H9 (cell line): Measurements from ENCODE around the gene ANXA10. TPM values are rescaled to one million over a fixed set of nuclear protein-coding genes. Genes with fewer than 3 reads are reported as not detected.

Source experiments
- DNase-seq: peaks from one replicate; pipeline ENCODE4 v3.0.0-alpha.2; 2017
- H2AFZ ChIP-seq: one replicate; pipeline ENCODE4 v1.6.1; 2013; ENCODE audit warnings: mild to moderate bottlenecking, low read length, control low read depth, moderate library complexity
- H2AK5ac ChIP-seq: 2 replicates; pipeline ENCODE4 v1.6.1; 2013; ENCODE audit warnings: low read length, control low read depth, mixed read lengths; ENCODE audit not compliant: insufficient read length
- H2BK120ac ChIP-seq: one replicate; pipeline ENCODE4 v1.6.1; 2013; ENCODE audit warnings: low read depth, mild to moderate bottlenecking, low read length, control low read depth, inconsistent platforms; ENCODE audit not compliant: poor library complexity, severe bottlenecking
- H2BK12ac ChIP-seq: 2 replicates; pipeline ENCODE4 v1.6.1; 2013; ENCODE audit warnings: low read length, control low read depth, mixed read lengths, low read depth; ENCODE audit not compliant: insufficient read length
- H2BK15ac ChIP-seq: 2 replicates; pipeline ENCODE4 v1.6.1; 2013; ENCODE audit warnings: low read depth, low read length, control low read depth
- H2BK20ac ChIP-seq: one replicate; pipeline ENCODE4 v1.6.1; 2013; ENCODE audit warnings: low read depth, mild to moderate bottlenecking, low read length, control low read depth, inconsistent platforms; ENCODE audit not compliant: poor library complexity, severe bottlenecking
- H2BK5ac ChIP-seq: 2 replicates; pipeline ENCODE4 v1.6.1; 2013; ENCODE audit warnings: low read length, control low read depth, mixed read lengths; ENCODE audit not compliant: insufficient read length
- H3K14ac ChIP-seq: 2 replicates; pipeline ENCODE4 v1.6.1; 2013; ENCODE audit warnings: low read length, control low read depth; ENCODE audit not compliant: insufficient read depth
- H3K18ac ChIP-seq: 2 replicates; pipeline ENCODE4 v1.6.1; 2013; ENCODE audit warnings: low read depth, mild to moderate bottlenecking, mixed read lengths, low read length, control low read depth; ENCODE audit not compliant: insufficient read length
- H3K23ac ChIP-seq: 2 replicates; pipeline ENCODE4 v1.6.1; 2013; ENCODE audit warnings: low read length, control low read depth, mixed read lengths, low read depth; ENCODE audit not compliant: insufficient read length
- H3K23me2 ChIP-seq: 2 replicates; pipeline ENCODE4 v1.6.1; 2013; ENCODE audit warnings: low read depth, mild to moderate bottlenecking, mixed read lengths, low read length, control low read depth; ENCODE audit not compliant: insufficient read length, poor library complexity, severe bottlenecking
- H3K27ac ChIP-seq: 2 replicates; pipeline ENCODE4 v1.5.1; 2013; ENCODE audit warnings: low read length, control low read depth, mixed read lengths, low read depth; ENCODE audit not compliant: insufficient read length
- H3K27me3 ChIP-seq: 2 replicates; pipeline ENCODE4 v1.6.1; 2013; ENCODE audit warnings: low read length, control low read depth, inconsistent platforms; ENCODE audit not compliant: insufficient read depth
- H3K4ac ChIP-seq: 2 replicates; pipeline ENCODE4 v1.6.1; 2013; ENCODE audit warnings: low read depth, mild to moderate bottlenecking, control low read depth, inconsistent platforms, low read length, moderate library complexity
- H3K4me1 ChIP-seq: 2 replicates; pipeline ENCODE4 v1.6.1; 2013; ENCODE audit warnings: low read length, control low read depth, inconsistent platforms; ENCODE audit not compliant: insufficient read depth
- H3K4me2 ChIP-seq: 2 replicates; pipeline ENCODE4 v1.6.1; 2013; ENCODE audit warnings: low read length, control low read depth, mixed read lengths; ENCODE audit not compliant: insufficient read length, insufficient read depth
- H3K56ac ChIP-seq: 2 replicates; pipeline ENCODE4 v1.6.1; 2013; ENCODE audit warnings: low read depth, mild to moderate bottlenecking, mixed read lengths, low read length, control low read depth; ENCODE audit not compliant: insufficient read length
- H3K79me1 ChIP-seq: 2 replicates; pipeline ENCODE4 v1.6.1; 2013; ENCODE audit warnings: low read depth, mild to moderate bottlenecking, moderate library complexity, low read length, control low read depth, inconsistent platforms; ENCODE audit not compliant: insufficient read depth, poor library complexity, severe bottlenecking
- H3K79me2 ChIP-seq: 2 replicates; pipeline ENCODE4 v1.6.1; 2013; ENCODE audit warnings: low read length, control low read depth, inconsistent platforms; ENCODE audit not compliant: insufficient read depth
- H3K9ac ChIP-seq: 2 replicates; pipeline ENCODE4 v1.6.1; 2013; ENCODE audit warnings: low read length, control low read depth, mixed read lengths; ENCODE audit not compliant: insufficient read length; ENCODE audit errors: extremely low read depth
- H3K9me3 ChIP-seq: one replicate; pipeline ENCODE4 v1.6.1; 2013; ENCODE audit warnings: low read depth, low read length, inconsistent platforms; ENCODE audit not compliant: control insufficient read depth
- H3T11ph ChIP-seq: one replicate; pipeline ENCODE4 v1.6.1; 2013; ENCODE audit warnings: mild to moderate bottlenecking, low read length, control low read depth, inconsistent platforms
- H4K20me1 ChIP-seq: one replicate; pipeline ENCODE4 v1.6.1; 2013; ENCODE audit not compliant: control insufficient read depth, insufficient read length, insufficient read depth
- H4K5ac ChIP-seq: 2 replicates; pipeline ENCODE4 v1.6.1; 2013; ENCODE audit warnings: low read depth, mild to moderate bottlenecking, mixed read lengths, low read length, control low read depth; ENCODE audit not compliant: insufficient read length
- H4K8ac ChIP-seq: replicated peaks from 2 replicates; pipeline ENCODE4 v1.6.1; 2013; ENCODE audit warnings: low read length, control low read depth, mixed read lengths, low read depth; ENCODE audit not compliant: insufficient read length
- H4K91ac ChIP-seq: 2 replicates; pipeline ENCODE4 v1.6.1; 2013; ENCODE audit warnings: low read depth, mild to moderate bottlenecking, moderate library complexity, mixed read lengths, low read length, control low read depth; ENCODE audit not compliant: insufficient read length
- H3K27ac Mint-ChIP-seq, 3 experiments: 2 replicates in 2 of 3; 3 replicates in 1 of 3; pipeline ENCODE4 v1.8.0; 2020 to 2021; ENCODE audit warnings: mixed read lengths in 3 of 3, mild to moderate bottlenecking in 1 of 3, moderate library complexity in 1 of 3
- H3K27me3 Mint-ChIP-seq: 2 replicates; pipeline ENCODE4 v1.8.0; 2021; ENCODE audit warnings: low read depth, mild to moderate bottlenecking, moderate library complexity, mixed read lengths
- H3K36me3 Mint-ChIP-seq, 3 experiments: 2 replicates in 2 of 3; 3 replicates in 1 of 3; pipeline ENCODE4 v1.8.0; 2020 to 2021; ENCODE audit warnings: low read depth in 3 of 3, mixed read lengths in 3 of 3; ENCODE audit not compliant: insufficient read depth in 1 of 3
- H3K4me1 Mint-ChIP-seq, 2 experiments: 2 replicates each; pipeline ENCODE4 v1.8.0; 2020; ENCODE audit warnings: mixed read lengths in 2 of 2
- H3K4me3 Mint-ChIP-seq, 2 experiments: 2 replicates in 1 of 2; 3 replicates in 1 of 2; pipeline ENCODE4 v1.8.0; 2020 to 2021; ENCODE audit warnings: mild to moderate bottlenecking in 2 of 2, mixed read lengths in 2 of 2, moderate library complexity in 1 of 2
- H3K9me3 Mint-ChIP-seq, 2 experiments: 2 replicates in 1 of 2; 3 replicates in 1 of 2; pipeline ENCODE4 v1.8.0; 2020; ENCODE audit warnings: mild to moderate bottlenecking in 2 of 2, mixed read lengths in 2 of 2, moderate library complexity in 1 of 2
- CTCF ChIP-seq: fragments of 200-600 bp; sonication (generic); conservative IDR thresholded peaks from 3 replicates; pipeline ENCODE4 v1.8.0; 2021; ENCODE audit warnings: antibody characterized with exemption, mild to moderate bottlenecking
- total RNA-seq: library from RNA; stranded (reverse); gene quantifications from 2 replicates; pipeline ENCODE4 v1.2.1, GENCODE V29; 2021

The ANXA10 gene
- total RNA-seq, 1 experiment from 2014 or later, result not detected

GRCh38 chr4:168128601-168129000, 36.3 kb downstream of the ANXA10 start:
- H4K8ac ChIP-seq, result no peak overlapping the region
- H3K4me2 ChIP-seq, result no peak overlapping the region
- H3K36me3 Mint-ChIP-seq, result no peaks in the 10 kb centered on the region
- no peaks in the 10 kb centered on the region for H3K4me1 ChIP-seq
- no peak overlapping the region for H2BK5ac ChIP-seq
- no peaks in the 10 kb centered on the region for H3K79me2 ChIP-seq
- H3K27me3 Mint-ChIP-seq, result no peaks in the 10 kb centered on the region
- H2BK120ac ChIP-seq, result no peak overlapping the region
- no peaks in the 10 kb centered on the region for H3K9me3 ChIP-seq
- H3K56ac ChIP-seq, result no peak overlapping the region
- TF ChIP-seq CTCF, result no peak
- no peak overlapping the region for H3K9ac ChIP-seq
- H2BK15ac ChIP-seq, result no peak overlapping the region
- no peaks in the 10 kb centered on the region for H3K9me3 Mint-ChIP-seq
- H4K91ac ChIP-seq, result no peak overlapping the region
- no peak overlapping the region for H3K23ac ChIP-seq
- H3K27ac Mint-ChIP-seq, result no peak overlapping the region; a peak in 1 of 7 replicates
- H3K23me2 ChIP-seq, result no peaks in the 10 kb centered on the region
- no peak overlapping the region for H3K4me3 Mint-ChIP-seq
- H3T11ph ChIP-seq, result no peak overlapping the region
- H3K4me1 Mint-ChIP-seq, result peaks cover 4 to 5% of the 10 kb centered on the region in 2 experiments; a peak in 3 of 4 replicates
- no peak overlapping the region for H4K5ac ChIP-seq
- no peak overlapping the region for H3K27ac ChIP-seq
- H3K79me1 ChIP-seq, result no peaks in the 10 kb centered on the region
- no peaks in the 10 kb centered on the region for H3K27me3 ChIP-seq
- DNase-seq, result no peak
- no peak overlapping the region for H3K4ac ChIP-seq
- H2AFZ ChIP-seq, result no peak overlapping the region
- no peak overlapping the region for H2BK12ac ChIP-seq
- H2AK5ac ChIP-seq, result no peak overlapping the region
- no peak overlapping the region for H3K14ac ChIP-seq
- no peak overlapping the region for H3K18ac ChIP-seq
- H4K20me1 ChIP-seq, result no peaks in the 10 kb centered on the region
- H2BK20ac ChIP-seq, result no peak overlapping the region
